AG04450 (cell line): ENCODE results near the gene CHN1. TPM values are rescaled to one million over a fixed set of nuclear protein-coding genes. Genes with fewer than 3 reads are reported as not detected.

Source experiments
- CTCF ChIA-PET: fragments of 300-600, 350-600 bp; formaldehyde crosslinking; extraction: SDS; loops from one replicate; lab custom pipeline; 2022; ENCODE audit warnings: antibody characterized with exemption, inconsistent platforms; lab: Charles Lee
- POLR2A ChIA-PET: fragments of 350-600 bp; formaldehyde crosslinking; extraction: SDS; loops from one replicate; lab custom pipeline; 2021; ENCODE audit warnings: antibody characterized with exemption, inconsistent platforms; lab: Yijun Ruan, JAX
- DNase-seq: peaks from one replicate; pipeline ENCODE4 v3.0.0-alpha.2; 2011; ENCODE audit warnings: low read depth, low spot score
- H3K27ac ChIP-seq: one replicate; pipeline ENCODE4 v1.5.1; 2012; ENCODE audit warnings: low read depth, low read length, control low read depth
- H3K27me3 ChIP-seq: one replicate; pipeline ENCODE4 v1.6.0; 2012; ENCODE audit warnings: low read length; ENCODE audit not compliant: control insufficient read depth, insufficient read depth
- H3K4me3 ChIP-seq: 2 replicates; pipeline ENCODE4 v1.5.1; 2011; ENCODE audit warnings: mild to moderate bottlenecking, low read depth, low read length, control low read depth
- H3K9me3 ChIP-seq: 2 replicates; pipeline ENCODE4 v1.5.1; 2012; ENCODE audit warnings: low read length; ENCODE audit not compliant: control insufficient read depth, insufficient read depth
- CTCF ChIP-seq: IDR thresholded peaks from 2 replicates; pipeline ENCODE4 v1.5.1; 2011; ENCODE audit warnings: low read depth, low read length, control low read depth, inconsistent platforms
- polyA plus RNA-seq: library from polyadenylated mRNA; depleted of rRNA; stranded (reverse); fragments of >200 nt; gene quantifications from 2 replicates; pipeline ENCODE4 v1.2.3, GENCODE V29; 2011

The CHN1 gene
- polyA plus RNA-seq, 1 experiment: 258 TPM

GRCh38 chr2:174925046-174925784 lies 80.0 kb downstream of the CHN1 start:
- CTCF ChIA-PET: no interaction called here
- Histone ChIP-seq H3K27me3 (no peaks in the 10 kb centered on the region), H3K9me3 (no peaks in the 10 kb centered on the region), H3K27ac (no peak overlapping the region), H3K4me3 (no peak overlapping the region)
- POLR2A ChIA-PET: no interaction called here
- no peak for DNase-seq
- TF ChIP-seq CTCF: no peak

- POLR2A ChIA-PET: no interaction called here
- no peak overlapping the region for H3K27ac ChIP-seq
- no peak for DNase-seq
- no peaks in the 10 kb centered on the region for H3K9me3 ChIP-seq
- H3K27me3 ChIP-seq: no peaks in the 10 kb centered on the region
- no peak for TF ChIP-seq CTCF
- CTCF ChIA-PET: no interaction called here
- H3K4me3 ChIP-seq: no peak overlapping the region
Measured at GRCh38 chr2:174924061-174924693, 81.0 kb downstream of the CHN1 start.

GRCh38 chr2:174919947-174920595 lies 85.1 kb downstream of the CHN1 start:
- no peak for DNase-seq
- H3K9me3 ChIP-seq: no peaks in the 10 kb centered on the region
- H3K27me3 ChIP-seq: no peaks in the 10 kb centered on the region
- no peak overlapping the region for H3K4me3 ChIP-seq
- TF ChIP-seq CTCF: no peak
- ChIA-PET CTCF (no interaction called here), POLR2A (no interaction called here)
- no peak overlapping the region for H3K27ac ChIP-seq

- Histone ChIP-seq H3K27ac (no peak overlapping the region), H3K4me3 (no peak overlapping the region), H3K27me3 (no peaks in the 10 kb centered on the region), H3K9me3 (no peaks in the 10 kb centered on the region)
- ChIA-PET CTCF (interaction anchor here (0.5 to 1.5 kb wide), 5 partner anchors 66 to 1535 kb away, joined by 3 to 6 read pairs (median 3); no protein-coding TSS in a partner anchor), POLR2A (no interaction called here)
- DNase-seq: no peak
- TF ChIP-seq CTCF: no peak
Measured at GRCh38 chr2:174918886-174919526, 86.2 kb downstream of the CHN1 start.
